Right kidney (tissue), 1 donor: ENCODE measurements around the gene CTXN3.

Source experiments
- DNase-seq: peaks from one replicate; pipeline ENCODE4 v3.0.0-alpha.2; 2016

The CTXN3 gene

DNA sequence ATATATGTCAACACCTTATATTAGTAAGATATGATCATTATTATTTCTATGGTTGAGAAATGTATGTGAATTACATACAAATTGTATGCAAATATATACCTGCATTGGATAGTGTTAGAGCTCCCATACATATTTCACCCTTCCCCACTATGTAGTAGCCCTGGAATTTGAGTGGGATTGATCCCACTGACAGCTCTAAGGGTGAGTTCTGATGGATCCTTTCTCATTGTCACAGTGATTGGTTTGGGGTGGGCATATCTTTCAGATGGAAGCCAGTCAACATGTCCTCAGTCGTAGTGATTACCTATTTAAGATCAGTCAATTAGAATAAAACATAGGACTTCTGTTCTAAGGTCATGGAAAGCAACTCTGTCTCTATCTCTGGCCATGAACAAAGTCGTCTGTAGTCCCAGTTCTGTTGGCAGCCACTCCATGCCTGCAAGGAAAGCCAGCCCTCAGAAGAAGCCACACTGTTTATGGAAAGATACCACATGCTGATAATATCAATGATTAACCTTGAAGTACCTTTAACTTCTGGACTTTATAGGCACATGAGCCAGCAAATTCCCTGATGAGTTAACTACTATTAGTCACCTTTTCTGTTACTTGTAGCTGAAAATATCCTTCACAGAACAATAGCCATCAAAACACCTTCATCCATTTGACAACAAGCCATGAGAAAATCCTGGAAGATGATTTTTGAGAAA is 49.2 kb downstream of the CTXN3 start:
- DNase-seq: no peak

- DNase-seq: no peak
Measured at GRCh38 chr5:127699416-127699815, 50.5 kb downstream of the CTXN3 start.

GRCh38 chr5:127700237-127700766 is 51.4 kb downstream of the CTXN3 start:
- no peak for DNase-seq

- no peak for DNase-seq
Measured at GRCh38 chr5:127702434-127702833, 53.6 kb downstream of the CTXN3 start.

- DNase-seq: no peak
Measured at GRCh38 chr5:127702926-127703561, 54.2 kb downstream of the CTXN3 start, which contains the start of gene CCDC192. Gene CCDC192, plus strand, starts transcription at chr5:127703391. Its CDS starts 55 bp downstream, at chr5:127703446.

- DNase-seq: no peak
Measured at GRCh38 chr5:127705120-127705892, 56.4 kb downstream of the CTXN3 start.

DNA sequence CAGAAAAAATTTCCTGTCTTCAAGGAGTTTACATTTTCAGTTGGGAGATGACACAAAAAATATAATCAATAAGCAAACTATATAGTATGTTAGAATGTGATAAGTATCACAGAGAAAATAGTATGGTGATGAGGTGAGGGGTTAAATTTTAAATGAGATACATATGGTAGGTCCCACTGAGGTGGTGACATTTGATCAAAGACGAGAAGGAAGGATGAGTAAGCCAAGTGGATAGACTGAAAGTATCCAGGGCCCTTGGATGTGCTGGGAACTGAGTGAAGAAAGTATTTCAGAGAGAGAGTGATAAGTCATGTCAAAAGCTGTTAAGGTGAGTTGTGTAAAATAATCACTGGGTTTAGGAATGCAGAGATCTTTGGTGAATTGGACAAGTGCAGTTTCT is 57.8 kb downstream of the CTXN3 start:
- DNase-seq: no peak

- DNase-seq: no peak
Measured at GRCh38 chr5:127707209-127707608, 58.3 kb downstream of the CTXN3 start.
